GM19397 (cell line): ENCODE data around the gene EPAS1.

Source experiments
- ATAC-seq: cut with Tn5 transposase; IDR thresholded peaks from one replicate; pipeline ENCODE4 v1.9.1; 2021; ENCODE audit warnings: mild to moderate bottlenecking, moderate library complexity; ENCODE audit not compliant: unreplicated experiment

The EPAS1 gene

DNA sequence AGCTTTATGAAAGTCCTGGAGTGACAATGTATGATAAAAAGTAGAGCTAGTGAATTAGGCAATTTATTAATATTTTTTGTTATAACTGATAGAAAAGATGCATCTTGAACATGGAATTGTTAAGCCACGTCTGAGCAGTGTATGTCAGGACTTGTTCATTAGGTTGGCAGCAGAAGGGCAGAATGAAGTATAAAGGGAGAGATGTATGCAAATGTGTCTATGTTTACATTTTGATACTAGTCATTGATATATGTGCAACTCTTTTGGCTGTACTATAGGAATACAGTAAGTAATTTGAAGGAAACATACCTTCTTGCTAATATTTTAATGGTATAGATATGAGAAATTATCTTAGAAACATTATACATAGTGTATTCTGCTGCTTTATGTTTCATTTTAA, 133.2 kb downstream of the EPAS1 start:
- ATAC-seq: no peak

DNA sequence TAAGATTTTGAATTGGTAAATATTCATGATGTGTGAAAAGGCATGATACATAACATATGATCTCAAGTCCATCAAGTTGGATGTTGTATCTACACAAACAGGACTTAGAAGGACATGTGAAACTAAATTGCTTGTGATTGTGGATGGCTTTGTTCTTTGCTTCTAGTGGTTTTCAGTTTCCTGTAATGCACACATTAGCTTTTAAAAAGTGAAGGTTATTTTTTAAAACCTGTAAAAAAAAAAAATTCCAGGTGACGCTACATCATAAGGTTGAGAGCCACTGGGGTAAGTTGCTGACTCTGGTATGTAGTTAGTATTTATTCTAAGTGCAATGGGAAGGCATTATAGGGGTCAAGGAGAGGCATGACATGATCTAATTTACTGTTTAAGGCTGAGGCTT, 133.8 kb downstream of the EPAS1 start:
- no peak for ATAC-seq

- no peak for ATAC-seq
Observed at GRCh38 chr2:46431481-46432235, 134.5 kb downstream of the EPAS1 start.

DNA sequence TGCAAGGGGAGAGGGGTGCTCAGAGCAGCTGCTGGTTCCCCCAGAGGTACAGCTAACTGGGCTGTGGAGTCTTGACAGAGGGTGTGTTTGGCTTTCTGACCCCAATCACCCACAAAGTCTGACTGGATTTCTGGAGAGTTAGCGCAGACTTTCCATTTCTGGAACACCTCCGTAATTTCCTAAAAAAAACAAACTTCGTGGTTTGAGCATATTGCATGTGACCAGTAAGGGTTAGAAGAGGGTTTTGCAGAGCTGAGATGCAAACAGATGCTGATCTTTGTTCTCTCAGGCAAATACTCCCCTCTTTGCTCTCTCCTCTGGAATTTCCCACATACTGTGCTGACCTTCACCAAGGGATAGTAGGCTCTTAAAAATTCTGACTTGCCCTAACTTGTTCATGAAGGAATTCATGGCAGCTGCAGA, 137.7 kb downstream of the EPAS1 start:
- ATAC-seq: no peak

GRCh38 chr2:46435353-46435752, 138.1 kb downstream of the EPAS1 start:
- ATAC-seq: no peak

- no peak for ATAC-seq
Observed at GRCh38 chr2:46435796-46436360, 138.7 kb downstream of the EPAS1 start.
